Activated CD4-positive, alpha-beta memory T cell treated with anti-CD3 and anti-CD28 coated beads for 36 hours (primary cell): ENCODE measurements around the gene HOXA1. TPM values are rescaled to one million over a fixed set of nuclear protein-coding genes. Genes with fewer than 3 reads are reported as not detected.

ENCODE experiments used
- CTCF ChIA-PET: fragments of 350-600 bp; sonication (Branson Sonifier 250); formaldehyde crosslinking; loops from one replicate; lab custom pipeline; 2021; ENCODE audit warnings: antibody characterized with exemption, inconsistent platforms; lab: Charles Lee
- POLR2A ChIA-PET: fragments of 350-600 bp; sonication (Branson Sonifier 250); formaldehyde crosslinking; loops from one replicate; lab custom pipeline; 2021; ENCODE audit warnings: antibody characterized with exemption; lab: Charles Lee
- DNase-seq: peaks from one replicate; pipeline ENCODE4 v3.0.0-alpha.2; 2020
- H3K27ac Mint-ChIP-seq: one replicate; pipeline ENCODE4 v1.8.0; 2021; ENCODE audit warnings: mixed read lengths
- H3K27me3 Mint-ChIP-seq: one replicate; pipeline ENCODE4 v1.8.0; 2021; ENCODE audit warnings: mixed read lengths
- H3K36me3 Mint-ChIP-seq: one replicate; pipeline ENCODE4 v1.8.0; 2021; ENCODE audit warnings: mixed read lengths
- H3K4me1 Mint-ChIP-seq: one replicate; pipeline ENCODE4 v1.8.0; 2021; ENCODE audit warnings: low read depth, mixed read lengths
- H3K4me3 Mint-ChIP-seq: one replicate; pipeline ENCODE4 v1.8.0; 2021; ENCODE audit warnings: mild to moderate bottlenecking, mixed read lengths
- H3K9me3 Mint-ChIP-seq: one replicate; pipeline ENCODE4 v1.8.0; 2021; ENCODE audit warnings: mixed read lengths
- intact Hi-C: fragments of 100-400 bp; cut with micrococcal nuclease; formaldehyde crosslinking; loops from one replicate; pipeline ENCODE4 v1.15.1; 2023
- total RNA-seq, 2 experiments: library from RNA; stranded (reverse); gene quantifications; one replicate each; pipeline ENCODE4 v1.2.3, GENCODE V29; 2021

HOXA1 gene
- under 1 TPM; 0.29 to 0.43 TPM for total RNA-seq

- ChIA-PET CTCF (interaction anchor here (1.3 to 2.2 kb wide), 4 partner anchors 55 to 409 kb away, joined by 4 to 10 read pairs (median 8); no protein-coding TSS in a partner anchor), POLR2A (no interaction called here)
- Mint-ChIP-seq H3K27ac (no peak within 1 kb of the TSS), H3K4me3 (peak within 1 kb of the TSS; percentile 66), H3K9me3 (no peaks in the 10 kb centered on the region), H3K27me3 (peaks cover 62% of the 10 kb centered on the region), H3K36me3 (peaks cover 6% of the 10 kb centered on the region), H3K4me1 (peaks cover 15% of the 10 kb centered on the region)
- peak; percentile 85 for DNase-seq
- intact Hi-C loops: loop anchor here (1.0 to 5.0 kb wide), 4 partner anchors 38 to 1234 kb away; partner anchors contain the start of gene SKAP2
Observed at GRCh38 chr7:27095897-27096767, at the start of gene HOXA1. Gene HOXA1, minus strand, starts transcription at chr7:27096000. Its CDS starts 88 bp downstream, at chr7:27095912.

GRCh38 chr7:27145165-27145913 is 49.5 kb upstream of the HOXA1 start:
- H3K4me3 Mint-ChIP-seq: no peak overlapping the region
- H3K27me3 Mint-ChIP-seq: peaks cover 51% of the 10 kb centered on the region
- H3K4me1 Mint-ChIP-seq: peaks cover 7% of the 10 kb centered on the region
- ChIA-PET POLR2A (no interaction called here), CTCF (interaction anchor here (1.0 kb wide), 1 partner anchor 11 kb away, joined by 3 read pairs; no protein-coding TSS in a partner anchor)
- no peaks in the 10 kb centered on the region for H3K36me3 Mint-ChIP-seq
- no peak for DNase-seq
- H3K9me3 Mint-ChIP-seq: no peaks in the 10 kb centered on the region
- intact Hi-C loops: no loop called here
- H3K27ac Mint-ChIP-seq: no peak overlapping the region

GRCh38 chr7:27144781-27145164 is 49.0 kb upstream of the HOXA1 start:
- H3K36me3 Mint-ChIP-seq: no peaks in the 10 kb centered on the region
- peaks cover 7% of the 10 kb centered on the region for H3K4me1 Mint-ChIP-seq
- H3K27ac Mint-ChIP-seq: no peak overlapping the region
- POLR2A ChIA-PET: no interaction called here
- intact Hi-C loops: no loop called here
- H3K9me3 Mint-ChIP-seq: no peaks in the 10 kb centered on the region
- no peak overlapping the region for H3K4me3 Mint-ChIP-seq
- CTCF ChIA-PET: interaction anchor here (1.0 kb wide), 1 partner anchor 11 kb away, joined by 3 read pairs; no protein-coding TSS in a partner anchor
- DNase-seq: no peak
- peaks cover 45% of the 10 kb centered on the region for H3K27me3 Mint-ChIP-seq

- Mint-ChIP-seq H3K36me3 (no peaks in the 10 kb centered on the region), H3K4me3 (no peak overlapping the region), H3K9me3 (no peaks in the 10 kb centered on the region), H3K27ac (no peak overlapping the region), H3K27me3 (peaks cover 42% of the 10 kb centered on the region), H3K4me1 (peaks cover 7% of the 10 kb centered on the region)
- intact Hi-C loops: no loop called here
- DNase-seq: no peak
- CTCF ChIA-PET: interaction anchor here (1.0 kb wide), 1 partner anchor 10 kb away, joined by 3 read pairs; no protein-coding TSS in a partner anchor
- POLR2A ChIA-PET: no interaction called here
Observed at GRCh38 chr7:27143950-27144780, 48.4 kb upstream of the HOXA1 start.

GRCh38 chr7:27143023-27143949 is 47.5 kb upstream of the HOXA1 start, which contains the start of gene HOXA5:
Gene HOXA5, minus strand, starts transcription at chr7:27143681. Its CDS starts 74 bp downstream, at chr7:27143607.
- no peak for DNase-seq
- H3K27ac Mint-ChIP-seq: no peak within 1 kb of the TSS
- intact Hi-C loops: no loop called here
- POLR2A ChIA-PET: no interaction called here
- H3K4me3 Mint-ChIP-seq: no peak within 1 kb of the TSS
- peaks cover 40% of the 10 kb centered on the region for H3K27me3 Mint-ChIP-seq
- no peaks in the 10 kb centered on the region for H3K9me3 Mint-ChIP-seq
- no peaks in the 10 kb centered on the region for H3K36me3 Mint-ChIP-seq
- peaks cover 4% of the 10 kb centered on the region for H3K4me1 Mint-ChIP-seq
- CTCF ChIA-PET: interaction anchor here (0.6 to 0.9 kb wide), 2 partner anchors 36 to 53 kb away, joined by 3 read pairs; no protein-coding TSS in a partner anchor

GRCh38 chr7:27142580-27143022 is 46.8 kb upstream of the HOXA1 start:
- Mint-ChIP-seq H3K36me3 (no peaks in the 10 kb centered on the region), H3K27ac (no peak overlapping the region), H3K9me3 (no peaks in the 10 kb centered on the region), H3K4me3 (no peak overlapping the region), H3K27me3 (peaks cover 39% of the 10 kb centered on the region), H3K4me1 (no peaks in the 10 kb centered on the region)
- intact Hi-C loops: no loop called here
- ChIA-PET POLR2A (no interaction called here), CTCF (interaction anchor here (0.9 kb wide), 1 partner anchor 53 kb away, joined by 3 read pairs; no protein-coding TSS in a partner anchor)
- no peak for DNase-seq

- Mint-ChIP-seq H3K9me3 (no peaks in the 10 kb centered on the region), H3K36me3 (no peaks in the 10 kb centered on the region), H3K27ac (no peak overlapping the region), H3K4me3 (no peak overlapping the region), H3K27me3 (peaks cover 38% of the 10 kb centered on the region), H3K4me1 (no peaks in the 10 kb centered on the region)
- intact Hi-C loops: no loop called here
- POLR2A ChIA-PET: no interaction called here
- no peak for DNase-seq
- CTCF ChIA-PET: no interaction called here
Observed at GRCh38 chr7:27141923-27142579, 46.3 kb upstream of the HOXA1 start.

GRCh38 chr7:27141137-27141922 is 45.5 kb upstream of the HOXA1 start:
- CTCF ChIA-PET: no interaction called here
- POLR2A ChIA-PET: no interaction called here
- DNase-seq: no peak
- Mint-ChIP-seq H3K9me3 (no peaks in the 10 kb centered on the region), H3K27me3 (peaks cover 33% of the 10 kb centered on the region), H3K4me3 (no peak overlapping the region), H3K4me1 (no peaks in the 10 kb centered on the region), H3K27ac (no peak overlapping the region), H3K36me3 (no peaks in the 10 kb centered on the region)
- intact Hi-C loops: no loop called here

GRCh38 chr7:27140126-27140857 is 44.5 kb upstream of the HOXA1 start:
- ChIA-PET CTCF (no interaction called here), POLR2A (no interaction called here)
- no peak for DNase-seq
- Mint-ChIP-seq H3K36me3 (no peaks in the 10 kb centered on the region), H3K4me3 (no peak overlapping the region), H3K9me3 (no peaks in the 10 kb centered on the region), H3K4me1 (peaks cover 2% of the 10 kb centered on the region), H3K27ac (no peak overlapping the region), H3K27me3 (peaks cover 36% of the 10 kb centered on the region)
- intact Hi-C loops: no loop called here
